ENCODE data around the gene KANSL2. TPM values are rescaled to one million over a fixed set of nuclear protein-coding genes. Genes with fewer than 3 reads are reported as not detected.
"Not testable (repeated sequence)": the region's sequence is repeated elsewhere in the genome, so short reads cannot be mapped to it uniquely, and the experiment has no call there.

KANSL2 gene
- total RNA-seq, 1 donor: 39.8 TPM

GRCh38 chr12:48668996-48669395, 13.0 kb downstream of the KANSL2 start:
- no peak overlapping the region for H3K4me3 ChIP-seq (ENCODE audit: low read depth, low read length)
- TF ChIP-seq CTCF (IDR thresholded peaks at IDR 0.05; ENCODE audit: insufficient read depth, low read length): no peak
- no peak for DNase-seq (ENCODE audit: low read depth)

- no peak for TF ChIP-seq CTCF (IDR thresholded peaks at IDR 0.05; ENCODE audit: insufficient read depth, low read length)
- no peak for DNase-seq (ENCODE audit: low read depth)
These were observed 22.2 kb downstream of the KANSL2 start for GRCh38 chr12:48659863-48660262.

GRCh38 chr12:48651681-48652080, 30.4 kb downstream of the KANSL2 start:
- no peak overlapping the region for H3K4me3 ChIP-seq (ENCODE audit: low read depth, low read length)
- DNase-seq (ENCODE audit: low read depth): no peak
- no peak for TF ChIP-seq CTCF (IDR thresholded peaks at IDR 0.05; ENCODE audit: insufficient read depth, low read length)

More at GRCh38 chr12:48659863-48660262, 22.2 kb downstream of the KANSL2 start:
- no peak overlapping the region for H3K4me3 ChIP-seq (ENCODE audit: low read depth, low read length)

GRCh38 chr12:48645354-48645753, 36.7 kb downstream of the KANSL2 start:
- H3K4me3 ChIP-seq (ENCODE audit: low read depth, low read length); DNase-seq (ENCODE audit: low read depth): not testable (repeated sequence)

GRCh38 chr12:48643011-48643410, 39.0 kb downstream of the KANSL2 start:
- no peak for DNase-seq (ENCODE audit: low read depth)
- no peak for TF ChIP-seq CTCF (IDR thresholded peaks at IDR 0.05; ENCODE audit: insufficient read depth, low read length)
- no peak overlapping the region for H3K4me3 ChIP-seq (ENCODE audit: low read depth, low read length)

GRCh38 chr12:48641752-48642555, 40.1 kb downstream of the KANSL2 start:
- not testable (repeated sequence) for H3K4me3 ChIP-seq (ENCODE audit: low read depth, low read length); DNase-seq (ENCODE audit: low read depth)

- TF ChIP-seq CTCF (IDR thresholded peaks at IDR 0.05; ENCODE audit: insufficient read depth, low read length): no peak
- no peak overlapping the region for H3K4me3 ChIP-seq (ENCODE audit: low read depth, low read length)
- DNase-seq (ENCODE audit: low read depth): no peak
These were observed 41.2 kb downstream of the KANSL2 start for GRCh38 chr12:48640854-48641253.

GRCh38 chr12:48640428-48640827, 41.6 kb downstream of the KANSL2 start:
- no peak overlapping the region for H3K4me3 ChIP-seq (ENCODE audit: low read depth, low read length)
- TF ChIP-seq CTCF (IDR thresholded peaks at IDR 0.05; ENCODE audit: insufficient read depth, low read length): no peak
- no peak for DNase-seq (ENCODE audit: low read depth)

Measured in fibroblast of the aortic adventitia (primary cell).